Rectal smooth muscle tissue (tissue), 1 donor: ENCODE results near the gene DCTN3.

ENCODE experiments used
- H3K27ac ChIP-seq: one replicate; pipeline ENCODE4 v1.7.0; 2013; ENCODE audit warnings: low read depth, low read length, inconsistent platforms
- H3K27me3 ChIP-seq: one replicate; pipeline ENCODE4 v1.7.0; 2013; ENCODE audit warnings: low read length; ENCODE audit not compliant: control insufficient read depth, insufficient read depth
- H3K36me3 ChIP-seq: one replicate; pipeline ENCODE4 v1.7.0; 2013; ENCODE audit warnings: low read length; ENCODE audit not compliant: control insufficient read depth, insufficient read depth
- H3K4me1 ChIP-seq: one replicate; pipeline ENCODE4 v1.7.0; 2013; ENCODE audit warnings: low read length; ENCODE audit not compliant: control insufficient read depth, insufficient read depth
- H3K4me3 ChIP-seq: one replicate; pipeline ENCODE4 v1.7.0; 2013; ENCODE audit warnings: low read length
- H3K9ac ChIP-seq: one replicate; pipeline ENCODE4 v1.7.0; 2013; ENCODE audit warnings: low read length

DCTN3 gene

DNA sequence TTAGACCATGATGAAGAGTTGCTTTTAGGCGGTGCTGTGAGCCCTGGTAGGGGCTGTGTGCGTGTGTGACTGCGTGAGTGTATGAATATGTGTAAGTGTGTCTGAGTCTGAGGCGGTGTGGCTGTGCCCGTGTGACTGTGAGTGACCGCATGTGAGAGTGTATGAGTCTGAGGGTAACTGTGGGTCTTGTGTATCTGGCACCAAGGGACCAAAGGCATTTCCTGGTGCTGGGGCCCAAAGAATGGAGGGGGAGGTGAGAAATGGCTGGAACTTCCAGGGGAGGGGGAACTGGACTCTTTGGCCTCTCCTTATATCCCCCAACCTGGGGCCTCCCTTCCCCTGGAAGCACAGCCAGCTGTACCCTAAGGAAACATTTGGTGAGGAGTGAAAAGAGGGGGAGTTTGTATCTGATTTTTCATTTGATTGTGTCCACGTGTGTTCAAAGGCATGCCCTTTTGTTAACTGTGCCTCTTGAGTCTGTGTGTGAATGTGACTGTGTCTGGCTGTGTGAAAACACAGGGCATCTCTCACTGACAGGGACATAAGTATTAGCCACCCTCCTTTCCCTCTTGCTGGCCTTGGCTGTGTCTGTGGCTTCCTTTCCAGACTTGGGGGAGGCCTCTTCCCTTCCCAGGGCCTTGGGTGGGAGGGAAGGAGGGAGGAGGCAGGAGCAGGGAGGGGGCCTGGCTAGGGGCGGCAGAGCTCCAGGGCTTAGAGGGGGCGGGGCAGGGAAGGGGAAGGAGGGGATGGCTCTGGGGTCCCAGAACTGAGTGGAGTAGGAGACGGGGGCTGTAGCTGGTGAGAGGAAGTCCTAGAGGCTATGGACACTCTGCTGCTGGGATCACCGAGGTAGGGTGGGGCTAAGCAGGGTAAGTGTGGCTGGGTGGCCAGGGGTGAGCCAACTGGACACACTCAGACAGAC is 33.1 kb upstream of the DCTN3 start:
- Histone ChIP-seq H3K4me3 (peak overlapping the region; percentile 48), H3K4me1 (peaks cover 34% of the 10 kb centered on the region)

DNA sequence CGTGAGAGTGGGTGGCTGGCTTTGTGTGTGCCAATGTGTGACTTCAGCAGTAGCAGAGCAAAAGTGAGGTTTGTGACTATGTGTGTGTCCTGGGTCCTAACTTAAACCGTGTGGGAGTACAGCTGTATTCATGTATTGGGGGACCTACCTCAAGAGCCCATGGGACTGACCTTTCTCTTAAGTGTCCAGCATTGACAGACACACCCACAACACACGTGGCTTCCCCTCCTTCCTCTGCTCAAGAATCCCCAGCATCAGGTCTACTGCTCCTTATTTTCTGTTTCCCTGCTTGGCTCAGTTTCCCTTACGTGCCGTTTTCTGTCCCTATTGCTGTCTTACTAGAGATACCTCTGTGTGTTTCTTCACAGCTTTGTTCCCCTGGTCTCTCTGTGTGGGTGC is 32.3 kb upstream of the DCTN3 start:
- Histone ChIP-seq H3K4me3 (peak overlapping the region; percentile 48), H3K4me1 (peaks cover 41% of the 10 kb centered on the region), H3K27ac (peak overlapping the region; percentile 93), H3K9ac (no peak overlapping the region), H3K27me3 (no peaks in the 10 kb centered on the region), H3K36me3 (peaks cover 17% of the 10 kb centered on the region)

More for the DNA sequence above, 33.1 kb upstream of the DCTN3 start:
- H3K27me3 ChIP-seq, result no peaks in the 10 kb centered on the region
- H3K9ac ChIP-seq, result no peak overlapping the region
- peaks cover 13% of the 10 kb centered on the region for H3K36me3 ChIP-seq
- H3K27ac ChIP-seq, result peak overlapping the region; percentile 93

DNA sequence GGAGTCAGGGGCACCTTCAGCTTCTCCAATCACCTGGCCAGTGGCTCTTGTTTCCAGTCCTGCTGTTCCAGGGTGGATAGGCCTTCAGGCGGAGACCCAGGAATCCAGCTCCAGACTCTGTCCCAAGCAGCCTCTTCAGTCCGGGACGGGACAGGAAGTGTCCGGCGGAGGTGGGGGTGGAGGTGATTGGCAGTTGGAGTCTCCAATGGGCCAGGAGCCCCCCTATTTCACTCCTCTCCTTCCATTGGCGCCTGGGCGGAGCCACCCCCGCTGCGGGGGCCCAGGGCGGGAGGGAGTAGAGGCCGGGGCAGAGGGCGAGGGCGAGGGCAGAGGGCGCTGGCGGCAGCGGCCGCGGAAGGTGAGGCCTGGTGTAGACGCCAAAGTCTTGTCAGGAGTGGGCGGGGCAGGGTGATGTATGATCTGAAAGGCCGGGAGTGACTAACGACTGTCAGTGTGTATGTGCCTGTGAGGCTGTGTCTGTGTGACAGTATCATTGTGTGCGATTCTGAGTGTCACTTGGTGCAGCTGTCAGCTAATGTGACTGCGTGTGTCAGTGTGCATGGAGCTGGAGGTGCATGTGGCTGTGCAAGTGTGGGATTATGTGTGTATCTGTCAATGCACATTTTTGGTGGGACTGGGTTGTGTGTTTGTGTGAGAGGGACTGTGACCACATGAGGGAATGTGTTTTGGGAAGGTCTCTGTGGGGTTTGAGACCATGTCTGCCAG is 31.7 kb upstream of the DCTN3 start, which contains the start of gene IL11RA:
Gene IL11RA (plus strand): TSS at position 310 of the 726 bp plus-strand sequence. CDS start 3,033 bp downstream, outside the sequence.
- Histone ChIP-seq H3K4me3 (peak within 1 kb of the TSS; percentile 48), H3K36me3 (peaks cover 15% of the 10 kb centered on the region), H3K4me1 (peaks cover 46% of the 10 kb centered on the region), H3K27me3 (no peaks in the 10 kb centered on the region), H3K27ac (peak within 1 kb of the TSS; percentile 93), H3K9ac (peak within 1 kb of the TSS; percentile 19)

DNA sequence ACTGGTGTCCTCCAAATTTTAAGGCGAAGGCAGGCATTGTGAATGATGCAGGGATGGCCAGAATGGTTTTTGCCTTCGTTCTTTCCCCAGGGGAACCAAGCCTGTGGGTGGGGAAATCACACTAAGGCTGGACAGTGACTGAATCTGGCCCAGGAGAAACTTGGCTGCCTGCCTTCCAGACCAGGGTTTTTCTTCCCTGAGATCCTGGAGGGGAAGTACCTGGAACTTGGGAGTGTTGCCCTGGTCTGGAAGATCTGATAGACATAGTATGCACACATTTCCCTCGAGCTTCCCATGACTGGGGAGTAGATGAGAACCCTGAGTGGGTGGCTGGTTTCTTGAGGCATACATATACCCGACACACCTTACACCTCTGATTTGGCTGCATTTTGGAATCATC is 31.0 kb upstream of the DCTN3 start:
- Histone ChIP-seq H3K4me3 (peak overlapping the region; percentile 48), H3K4me1 (peaks cover 46% of the 10 kb centered on the region), H3K36me3 (peaks cover 14% of the 10 kb centered on the region), H3K27me3 (no peaks in the 10 kb centered on the region), H3K9ac (peak overlapping the region; percentile 19), H3K27ac (peak overlapping the region; percentile 93)

DNA sequence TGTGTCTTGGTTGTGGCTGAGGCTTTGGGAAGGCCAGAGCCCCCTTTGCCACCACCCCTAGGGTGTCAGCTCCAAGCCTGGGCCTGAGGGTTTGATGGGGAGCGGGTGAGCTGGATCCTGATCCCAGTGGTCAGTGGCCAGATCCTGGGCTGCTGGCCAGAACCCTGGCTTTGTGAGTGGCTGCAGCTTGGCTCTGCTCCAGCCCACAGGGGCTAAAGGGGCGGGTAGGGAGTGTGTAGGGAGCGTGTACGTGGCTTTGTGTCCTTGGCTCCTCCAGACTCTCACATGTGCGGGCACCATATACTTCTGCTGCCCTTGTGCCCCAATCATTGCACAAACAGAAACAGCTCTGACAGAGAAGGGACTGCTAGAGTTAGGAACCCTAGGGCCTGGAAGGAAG is 30.5 kb upstream of the DCTN3 start:
- H3K4me1 ChIP-seq, result peaks cover 51% of the 10 kb centered on the region
- no peaks in the 10 kb centered on the region for H3K27me3 ChIP-seq
- H3K9ac ChIP-seq, result no peak overlapping the region
- peaks cover 14% of the 10 kb centered on the region for H3K36me3 ChIP-seq
- H3K4me3 ChIP-seq, result no peak overlapping the region
- peak overlapping the region; percentile 93 for H3K27ac ChIP-seq

DNA sequence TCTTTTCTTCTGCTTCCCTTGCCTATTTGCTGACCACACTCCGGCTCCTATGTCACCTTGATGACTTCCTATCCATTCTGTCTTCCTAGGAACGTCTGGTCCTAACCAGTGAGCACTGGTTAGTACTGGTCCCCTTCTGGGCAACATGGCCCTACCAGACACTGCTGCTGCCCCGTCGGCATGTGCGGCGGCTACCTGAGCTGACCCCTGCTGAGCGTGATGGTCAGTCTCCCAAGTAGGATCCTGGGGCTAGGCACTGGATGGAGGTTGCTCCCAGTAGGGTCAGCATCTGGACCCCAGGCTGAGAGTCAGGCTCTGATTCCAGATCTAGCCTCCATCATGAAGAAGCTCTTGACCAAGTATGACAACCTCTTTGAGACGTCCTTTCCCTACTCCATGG is 28.4 kb upstream of the DCTN3 start:
- H3K27ac ChIP-seq, result no peak overlapping the region

DNA sequence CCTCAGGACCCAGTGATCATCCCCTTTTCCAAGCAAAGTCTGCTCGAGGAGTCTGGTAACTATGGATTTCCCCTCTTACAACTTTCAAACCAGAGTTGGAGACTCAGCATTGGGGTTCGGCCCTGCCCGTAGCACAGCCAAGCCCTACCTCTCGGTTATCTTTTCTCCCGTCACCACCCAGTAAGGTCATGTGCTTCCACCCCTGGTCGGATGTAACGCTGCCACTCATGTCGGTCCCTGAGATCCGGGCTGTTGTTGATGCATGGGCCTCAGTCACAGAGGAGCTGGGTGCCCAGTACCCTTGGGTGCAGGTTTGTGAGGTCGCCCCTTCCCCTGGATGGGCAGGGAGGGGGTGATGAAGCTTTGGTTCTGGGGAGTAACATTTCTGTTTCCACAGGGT is 27.4 kb upstream of the DCTN3 start:
- H3K36me3 ChIP-seq, result peaks cover 14% of the 10 kb centered on the region
- peak overlapping the region; percentile 84 for H3K27ac ChIP-seq
- H3K4me3 ChIP-seq, result peak overlapping the region; percentile 77
- no peaks in the 10 kb centered on the region for H3K27me3 ChIP-seq
- peaks cover 30% of the 10 kb centered on the region for H3K4me1 ChIP-seq
- peak overlapping the region; percentile 21 for H3K9ac ChIP-seq

More for the DNA sequence above, 28.4 kb upstream of the DCTN3 start:
- peaks cover 39% of the 10 kb centered on the region for H3K4me1 ChIP-seq
- H3K9ac ChIP-seq, result no peak overlapping the region
- no peak overlapping the region for H3K4me3 ChIP-seq
- peaks cover 14% of the 10 kb centered on the region for H3K36me3 ChIP-seq
- H3K27me3 ChIP-seq, result no peaks in the 10 kb centered on the region

DNA sequence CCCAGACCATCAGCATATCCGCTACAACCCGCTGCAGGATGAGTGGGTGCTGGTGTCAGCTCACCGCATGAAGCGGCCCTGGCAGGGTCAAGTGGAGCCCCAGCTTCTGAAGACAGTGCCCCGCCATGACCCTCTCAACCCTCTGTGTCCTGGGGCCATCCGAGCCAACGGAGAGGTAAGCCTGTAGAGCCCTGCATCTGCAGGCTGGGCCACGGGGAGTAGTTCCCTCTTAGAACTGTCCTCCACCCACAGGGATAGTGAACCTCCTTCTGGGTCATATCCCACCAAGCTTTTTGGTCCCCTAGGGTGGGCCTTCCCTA is 26.7 kb upstream of the DCTN3 start:
- Histone ChIP-seq H3K27ac (peak overlapping the region; percentile 84), H3K4me1 (peaks cover 24% of the 10 kb centered on the region), H3K9ac (peak overlapping the region; percentile 36), H3K27me3 (no peaks in the 10 kb centered on the region), H3K36me3 (peaks cover 14% of the 10 kb centered on the region), H3K4me3 (peak overlapping the region; percentile 77)

DNA sequence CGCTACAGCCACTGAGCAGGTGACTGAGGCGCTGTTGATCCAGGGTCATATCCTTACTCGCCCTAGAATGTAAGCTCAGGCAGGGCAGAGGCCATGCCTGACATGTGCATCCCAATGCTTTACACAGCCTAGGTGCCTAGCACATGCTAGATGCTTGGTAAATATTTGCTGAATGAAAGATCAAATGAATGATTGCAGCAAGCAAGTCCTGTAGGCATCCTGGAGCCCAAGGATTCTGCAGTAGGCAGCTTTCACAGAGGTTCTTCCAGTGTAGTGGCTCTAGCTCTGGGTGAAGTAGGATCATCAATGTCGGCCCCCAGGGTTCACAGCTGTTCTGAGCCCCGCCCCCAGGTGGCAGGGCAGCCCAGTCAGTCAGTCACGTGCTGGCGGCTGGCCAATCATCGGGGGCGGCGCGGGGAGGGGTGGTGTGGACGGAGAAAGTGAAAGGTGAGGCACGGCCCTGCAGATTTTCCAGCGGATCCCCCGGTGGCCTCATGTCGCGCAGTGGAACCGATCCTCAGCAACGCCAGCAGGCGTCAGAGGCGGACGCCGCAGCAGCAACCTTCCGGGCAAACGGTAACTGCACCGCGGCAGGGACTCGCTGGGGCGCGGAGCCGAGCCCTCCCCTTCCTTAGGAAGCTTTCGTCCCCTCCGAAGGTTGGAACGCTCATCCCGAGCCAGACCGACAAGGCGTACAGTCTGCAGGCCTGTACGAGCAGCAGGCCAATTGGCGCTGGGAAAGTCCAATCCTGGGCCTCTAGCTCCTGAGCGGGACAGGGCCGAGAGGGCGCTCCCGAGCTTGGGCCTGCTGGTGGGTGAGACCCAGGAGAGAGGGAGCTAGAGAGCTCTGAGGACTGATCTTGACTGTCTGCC is 26.2 kb upstream of the DCTN3 start, which contains the start of gene GALT:
Gene GALT (plus strand): TSS at position 465 of the 873 bp plus-strand sequence. CDS start 30 bp downstream, at position 495.
- Histone ChIP-seq H3K36me3 (peaks cover 14% of the 10 kb centered on the region), H3K27me3 (no peaks in the 10 kb centered on the region), H3K4me1 (peaks cover 21% of the 10 kb centered on the region), H3K9ac (peak within 1 kb of the TSS; percentile 36), H3K27ac (peak within 1 kb of the TSS; percentile 84), H3K4me3 (peak within 1 kb of the TSS; percentile 77)

DNA sequence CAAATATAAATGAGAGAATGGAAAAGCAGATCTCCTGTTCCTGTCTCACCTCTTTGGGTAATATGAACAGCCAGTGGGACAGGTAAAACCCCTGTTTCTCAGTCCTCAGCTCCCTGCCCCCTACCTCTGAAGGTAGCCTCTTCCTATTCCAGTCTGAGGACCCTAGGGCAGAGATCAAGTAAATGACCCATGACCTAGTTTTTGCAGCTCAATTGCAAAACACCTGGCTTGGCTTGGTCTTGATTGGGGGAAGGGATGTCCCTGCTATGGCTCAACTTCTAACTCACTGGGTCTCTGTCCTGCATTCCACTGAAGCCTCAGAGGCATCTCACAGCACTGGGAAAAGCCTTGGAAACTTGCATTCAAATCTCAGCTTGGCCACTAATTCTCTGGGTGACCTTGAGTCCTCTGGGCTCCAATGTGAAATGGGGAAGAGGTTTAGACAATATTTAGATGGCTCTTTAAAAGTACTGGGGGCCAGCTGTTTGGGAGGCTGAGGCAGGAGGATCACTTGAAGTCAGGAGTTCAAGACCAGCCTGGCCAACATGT is 24.5 kb upstream of the DCTN3 start:
- no peak overlapping the region for H3K27ac ChIP-seq
- H3K36me3 ChIP-seq, result peaks cover 13% of the 10 kb centered on the region
- no peaks in the 10 kb centered on the region for H3K27me3 ChIP-seq
- H3K4me1 ChIP-seq, result peaks cover 17% of the 10 kb centered on the region
- H3K4me3 ChIP-seq, result no peak overlapping the region
- no peak overlapping the region for H3K9ac ChIP-seq

DNA sequence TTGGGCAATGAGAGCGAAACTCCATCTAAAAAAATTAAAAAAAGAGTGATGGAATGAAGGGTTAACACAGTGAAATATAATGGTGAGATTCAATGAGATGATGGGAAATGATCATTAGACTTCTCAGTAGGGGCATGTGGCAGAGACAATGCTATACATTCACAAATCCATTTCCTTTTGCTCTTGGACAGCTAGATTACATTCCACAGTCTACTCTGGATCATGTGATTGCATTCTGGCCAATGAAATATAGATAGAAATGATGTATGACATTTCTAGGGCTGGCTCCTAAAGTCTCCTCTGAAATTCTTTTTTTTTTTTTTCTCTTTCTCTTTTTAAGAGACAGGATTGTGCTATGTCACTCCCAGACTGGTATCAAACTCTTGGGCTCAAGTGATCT is 22.4 kb upstream of the DCTN3 start:
- Histone ChIP-seq H3K27ac (no peak overlapping the region), H3K4me1 (peaks cover 16% of the 10 kb centered on the region)

More for the DNA sequence above, 22.4 kb upstream of the DCTN3 start:
- Histone ChIP-seq H3K27me3 (no peaks in the 10 kb centered on the region), H3K36me3 (no peaks in the 10 kb centered on the region), H3K4me3 (no peak overlapping the region), H3K9ac (no peak overlapping the region)
